CD4-positive, alpha-beta T cell treated with Interleukin-17A for 1 hour (primary cell): ENCODE measurements around the gene DDX51.

Experiments used
- DNase-seq: peaks from one replicate; pipeline ENCODE4 v3.0.0-alpha.2; 2020

The DDX51 gene

GRCh38 chr12:132179431-132180362 lies 35.6 kb upstream of the DDX51 start:
- DNase-seq: no peak

DNA sequence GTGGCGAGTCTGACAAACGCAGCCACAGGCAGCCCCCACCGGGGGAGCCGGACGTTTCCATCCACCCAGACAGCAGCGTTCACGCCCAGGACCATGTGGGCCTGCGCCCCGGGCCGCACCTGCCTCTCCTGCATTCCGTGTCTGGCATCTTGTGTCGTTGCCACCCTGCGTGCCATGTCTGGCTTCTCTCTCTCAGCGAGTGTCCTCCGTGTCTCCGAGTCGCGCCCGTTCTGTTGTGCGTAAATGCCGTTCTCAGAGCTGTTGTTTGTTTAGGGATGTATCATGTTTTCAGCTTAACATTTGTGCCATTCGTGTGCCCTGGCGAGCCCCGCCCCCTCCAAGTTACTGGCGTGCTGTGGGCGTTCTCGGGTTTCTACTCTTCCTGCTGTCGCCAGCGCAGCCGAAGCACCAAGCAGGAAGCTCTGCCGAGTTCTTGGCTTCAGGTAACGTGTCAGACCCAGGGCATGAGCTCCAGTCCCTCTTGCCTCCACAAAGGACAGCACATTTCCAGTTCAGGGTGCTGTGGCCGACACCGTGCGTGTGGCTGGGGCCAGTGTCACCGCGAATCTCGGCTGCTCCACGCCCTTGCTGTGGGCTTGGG lies 34.8 kb upstream of the DDX51 start:
- DNase-seq: peak; percentile 38

GRCh38 chr12:132178316-132178715 lies 34.2 kb upstream of the DDX51 start:
- DNase-seq: no peak

DNA sequence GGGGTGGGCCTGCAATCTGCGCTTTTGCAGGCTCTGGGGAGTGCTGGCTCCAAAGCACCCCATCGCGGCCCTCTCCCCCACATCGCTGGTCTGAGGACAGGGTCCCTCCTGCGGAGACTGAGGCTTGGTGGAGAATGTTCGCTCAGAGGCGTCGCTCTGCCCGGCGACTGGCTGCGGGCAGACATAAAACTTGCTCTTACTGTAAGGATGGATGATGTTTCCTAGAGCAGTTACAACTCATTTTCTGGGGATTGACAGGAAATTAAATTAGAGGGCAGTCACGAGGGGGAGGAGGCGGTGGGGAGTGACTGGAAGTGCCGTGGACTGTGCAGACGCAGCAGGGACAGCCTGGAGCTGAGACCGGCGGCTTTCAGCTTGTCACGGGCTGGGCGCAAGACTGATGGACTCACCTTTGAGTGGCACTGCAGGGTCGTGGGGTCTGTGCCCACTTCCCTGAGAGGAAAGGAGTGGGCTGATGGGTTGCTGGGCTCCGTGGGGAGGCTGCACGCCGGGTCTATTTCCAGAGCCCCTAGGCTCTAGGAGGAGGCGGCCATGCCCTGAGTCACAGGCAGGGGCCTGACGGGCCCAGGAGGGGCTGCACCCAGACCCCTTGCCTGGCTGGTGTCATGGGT lies 32.9 kb upstream of the DDX51 start:
- no peak for DNase-seq

DNA sequence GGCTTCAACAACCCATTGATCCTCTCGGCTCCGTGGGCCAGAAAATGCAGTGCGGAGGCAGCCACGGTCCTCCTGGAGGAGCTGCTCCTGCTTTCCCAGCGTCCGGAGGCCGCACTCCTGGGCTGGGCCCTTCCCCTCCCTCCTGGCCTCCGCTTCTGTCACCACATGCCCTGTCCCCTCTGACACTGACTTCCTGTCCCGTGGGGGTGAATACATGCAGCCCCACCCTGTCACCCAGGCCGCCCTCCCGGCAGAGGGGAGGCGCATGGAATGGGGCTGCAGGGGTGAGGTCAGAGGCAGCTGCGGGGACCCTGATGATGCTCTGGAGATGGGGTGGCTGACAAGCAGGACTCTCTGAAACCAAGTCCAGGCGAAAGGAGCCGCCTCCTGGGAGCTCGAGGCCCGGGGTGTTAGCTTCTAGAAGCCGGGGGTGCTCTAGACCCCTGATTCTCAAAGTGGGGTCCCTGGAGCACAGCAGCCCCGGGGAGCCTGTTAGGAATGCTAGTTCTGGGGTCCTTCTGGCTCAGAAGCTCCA lies 32.3 kb upstream of the DDX51 start:
- no peak for DNase-seq

GRCh38 chr12:132175496-132176384 lies 31.6 kb upstream of the DDX51 start:
- no peak for DNase-seq

DNA sequence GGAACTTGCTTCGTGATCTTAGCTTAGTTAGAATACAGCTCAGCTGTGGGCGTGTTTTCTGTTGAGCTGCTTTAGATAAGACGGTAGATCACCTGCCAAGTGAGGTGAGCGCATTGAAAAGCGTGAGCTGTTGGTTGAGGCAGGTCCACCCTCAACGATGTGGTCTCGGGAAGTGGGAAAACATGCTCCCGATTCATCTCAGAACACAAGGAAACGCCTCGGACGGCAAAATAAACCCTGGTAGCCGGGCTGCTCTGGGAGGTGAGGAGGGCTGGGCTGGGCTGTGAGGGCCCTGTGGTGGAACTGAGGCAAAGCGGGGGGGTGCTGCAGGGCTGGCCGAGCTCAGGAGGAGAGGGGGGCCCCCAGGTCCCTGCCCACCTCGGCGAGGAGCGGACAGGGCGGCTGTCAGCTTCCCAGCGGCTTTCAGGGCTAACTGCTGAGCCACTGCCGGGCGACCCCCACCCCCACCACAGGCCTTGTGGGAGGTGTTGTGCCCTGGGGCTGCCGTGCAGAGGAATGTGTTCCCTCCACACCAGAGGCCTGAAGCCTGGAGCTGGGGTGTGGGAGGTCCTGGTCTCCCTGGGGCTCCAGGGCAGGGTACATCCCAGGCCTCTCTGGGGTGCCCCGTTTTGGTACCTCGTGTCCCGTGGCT lies 30.8 kb upstream of the DDX51 start:
- DNase-seq: no peak

GRCh38 chr12:132174015-132174838 lies 30.1 kb upstream of the DDX51 start:
- DNase-seq: no peak

GRCh38 chr12:132173135-132174014 lies 29.3 kb upstream of the DDX51 start:
- DNase-seq: no peak

GRCh38 chr12:132172619-132173018 lies 28.5 kb upstream of the DDX51 start:
- DNase-seq: no peak

DNA sequence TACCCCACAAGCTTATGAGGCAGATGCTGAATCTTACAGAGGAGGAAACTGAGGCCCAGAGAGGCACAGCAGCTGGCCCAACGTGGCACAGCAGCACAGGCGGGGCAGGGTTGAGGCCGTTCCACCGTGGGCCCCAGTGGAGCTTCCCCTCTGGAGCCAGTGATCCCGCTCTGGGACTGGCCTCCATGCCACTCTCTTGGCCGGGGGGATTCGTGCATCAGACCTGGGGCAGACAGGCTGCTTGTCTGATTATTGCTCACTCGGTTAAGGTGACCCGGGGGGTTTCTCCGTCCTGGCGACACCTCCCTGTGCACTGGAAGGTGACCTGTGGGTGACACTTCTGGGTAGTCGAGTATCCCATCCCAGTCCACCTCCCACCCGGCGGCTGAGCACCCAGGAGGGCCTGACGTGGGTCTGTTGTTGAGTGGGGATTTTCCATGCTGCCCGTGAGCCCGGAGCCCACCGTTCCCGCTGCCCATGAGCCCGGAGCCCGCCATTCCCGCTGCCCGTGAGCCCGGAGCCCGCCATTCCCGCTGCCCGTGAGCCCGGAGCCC lies 27.9 kb upstream of the DDX51 start:
- no peak for DNase-seq

GRCh38 chr12:132171293-132171967 lies 27.3 kb upstream of the DDX51 start:
- DNase-seq: no peak

DNA sequence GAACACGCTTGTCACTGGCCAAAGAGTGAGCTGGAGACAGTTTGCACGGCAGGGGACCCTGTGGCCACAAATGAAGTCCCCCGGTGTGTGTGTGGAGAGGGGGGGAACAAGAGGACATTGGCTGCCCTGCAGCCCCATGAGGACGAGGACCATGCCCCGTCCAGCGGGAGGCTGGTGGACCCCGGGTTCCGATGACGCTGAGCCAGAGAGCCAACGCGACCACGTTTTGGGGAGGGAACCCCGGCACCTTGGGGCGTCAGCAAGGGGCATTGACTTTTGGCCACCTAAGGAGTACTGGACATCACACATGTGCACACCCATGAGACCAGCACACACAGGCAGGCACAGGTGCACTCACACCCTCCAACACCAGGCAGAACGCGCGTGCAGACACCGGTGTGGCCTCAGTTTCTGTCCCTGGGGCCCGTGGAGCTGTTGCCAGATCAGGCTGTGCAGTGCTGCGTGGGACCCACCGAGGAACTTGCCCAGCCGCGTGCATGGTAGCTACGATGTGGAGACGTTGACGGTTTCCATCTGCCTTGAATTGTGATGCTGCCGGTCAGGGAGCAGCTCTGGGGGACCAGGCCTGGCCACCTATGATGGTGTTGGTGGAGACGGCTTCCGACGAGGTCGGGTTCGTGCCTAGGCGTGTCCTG lies 26.6 kb upstream of the DDX51 start:
- no peak for DNase-seq

- DNase-seq: no peak
Observed at GRCh38 chr12:132170094-132170636, 26.0 kb upstream of the DDX51 start.

GRCh38 chr12:132169376-132169775 lies 25.3 kb upstream of the DDX51 start:
- DNase-seq: no peak

DNA sequence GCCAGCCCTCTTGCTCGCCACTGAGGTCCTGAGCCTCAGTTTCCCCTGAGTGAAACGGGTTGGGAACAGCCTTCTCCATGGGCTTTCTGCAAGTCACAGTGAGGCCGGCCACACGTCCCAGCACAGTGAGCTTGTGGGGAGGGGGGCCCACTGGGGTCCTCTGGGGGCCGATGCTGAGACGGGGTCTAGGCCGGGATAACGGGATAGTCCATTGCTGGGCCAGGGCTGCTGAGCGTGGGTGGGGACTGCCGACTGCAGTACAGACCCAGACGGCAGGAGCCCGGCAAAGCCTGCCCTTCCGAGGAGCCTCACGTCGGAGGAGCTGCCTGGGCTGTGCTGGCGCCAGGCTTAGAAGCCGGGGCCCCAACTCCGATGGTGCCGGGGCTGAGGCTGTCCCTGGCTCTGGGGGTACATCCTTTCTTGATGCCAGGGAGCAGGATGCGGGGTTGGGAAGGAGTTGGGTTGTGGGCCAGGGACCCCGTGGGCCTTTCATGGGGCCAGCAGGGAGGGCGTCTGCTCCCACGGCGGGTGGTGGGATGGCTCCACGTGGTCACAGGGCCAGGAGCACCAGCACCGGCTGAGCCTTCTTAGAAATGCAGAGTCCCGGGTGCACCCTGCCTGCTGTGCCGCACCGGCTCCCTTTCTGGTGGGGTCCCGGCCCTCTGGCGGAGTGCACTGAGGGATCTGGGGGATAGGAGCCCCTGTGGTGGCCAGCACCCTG lies 24.4 kb upstream of the DDX51 start:
- no peak for DNase-seq

DNA sequence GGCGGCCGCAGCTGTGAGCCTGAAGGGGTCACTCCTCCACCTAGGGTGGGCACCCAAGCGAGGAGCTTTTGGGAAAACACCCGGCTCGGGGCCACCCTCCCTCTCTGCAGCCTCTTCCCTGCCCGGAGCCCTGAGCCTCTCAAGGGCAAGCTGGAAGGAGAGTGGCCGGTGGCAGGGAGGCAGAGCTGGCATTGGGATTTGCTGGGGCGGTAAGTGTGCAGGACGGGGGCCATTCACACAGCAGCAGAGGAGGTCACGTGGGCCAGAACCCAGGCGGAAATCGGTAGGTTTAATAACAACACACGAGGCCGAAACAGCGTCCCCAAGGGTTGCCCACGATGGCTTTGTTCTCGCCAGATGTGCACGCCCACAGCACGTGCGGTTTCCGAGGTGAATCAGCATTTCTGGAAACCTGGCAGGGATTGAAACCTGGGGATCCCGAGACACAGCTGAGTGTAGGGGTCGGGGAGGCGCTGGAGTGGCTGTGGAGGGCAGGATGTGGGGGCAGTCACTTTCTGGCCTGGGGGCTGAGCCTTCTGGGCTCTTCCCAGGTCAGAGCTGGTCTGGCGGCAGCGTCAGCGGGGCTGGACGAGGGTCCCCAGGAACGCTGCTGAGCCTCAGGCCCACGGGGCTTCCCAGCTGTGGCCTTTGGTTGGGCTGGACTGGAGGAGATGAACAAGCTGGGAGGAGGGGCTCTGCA lies 23.6 kb upstream of the DDX51 start:
- no peak for DNase-seq
